Stimulated activated CD8-positive, alpha-beta memory T cell treated with anti-CD3 and anti-CD28 coated beads, Interleukin-4, amount 100 ng/mL, for 48 hours (primary cell): ENCODE data around the gene PIK3R1.

ENCODE experiments used
- DNase-seq: peaks from one replicate; pipeline ENCODE4 v3.0.0-alpha.2; 2020

Gene PIK3R1

DNA sequence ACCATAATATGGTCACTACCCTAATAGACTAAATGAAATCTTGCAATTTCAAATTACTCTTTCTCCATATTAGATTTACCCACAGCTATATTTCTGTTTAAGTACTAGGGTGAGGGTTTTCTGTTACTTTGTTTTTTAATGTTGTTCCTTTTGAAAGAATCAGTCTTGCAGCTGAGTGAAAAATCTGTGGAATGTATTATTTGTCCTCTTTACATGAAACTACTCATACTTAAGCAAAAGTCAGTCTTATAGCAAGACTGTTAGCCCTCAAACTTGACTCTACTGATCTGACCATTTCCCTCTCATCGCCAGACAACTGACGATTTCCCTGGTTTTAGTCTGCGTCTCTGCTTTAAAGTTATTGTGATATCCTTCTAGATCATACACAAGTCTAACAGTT lies 84.0 kb downstream of the PIK3R1 start:
- DNase-seq: no peak

DNA sequence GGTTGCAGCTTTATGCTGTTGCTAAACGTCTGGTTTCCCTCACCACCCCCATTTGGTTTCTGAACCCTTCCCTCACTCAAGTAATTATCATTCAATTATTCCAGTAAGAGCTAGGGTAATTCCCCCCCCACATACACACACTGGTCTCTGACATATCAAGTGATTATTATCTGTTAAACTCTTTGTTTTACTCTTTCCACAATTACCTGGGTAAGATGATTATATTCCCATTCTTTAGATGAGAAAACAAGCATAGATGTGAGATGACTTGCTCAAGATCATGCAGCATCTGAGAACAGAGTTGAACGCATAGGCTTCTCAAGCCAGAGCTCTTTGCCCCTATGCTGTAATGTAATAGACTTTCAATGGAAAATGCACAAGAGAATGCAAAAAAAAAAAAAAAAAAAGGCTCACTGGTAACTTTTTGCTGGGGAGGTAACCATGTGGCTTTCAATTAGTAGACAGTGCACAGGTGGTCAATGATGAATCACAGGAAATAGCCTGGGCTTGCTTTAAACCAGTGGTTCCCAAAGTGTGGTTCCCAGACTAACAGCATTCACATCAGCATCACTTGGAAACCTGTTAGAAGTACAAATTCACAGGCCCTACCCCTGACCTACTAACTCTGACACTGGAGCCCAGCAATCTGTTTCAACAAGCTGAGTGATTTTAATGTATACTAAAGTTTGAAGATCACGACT lies 87.6 kb downstream of the PIK3R1 start:
- DNase-seq: no peak

DNA sequence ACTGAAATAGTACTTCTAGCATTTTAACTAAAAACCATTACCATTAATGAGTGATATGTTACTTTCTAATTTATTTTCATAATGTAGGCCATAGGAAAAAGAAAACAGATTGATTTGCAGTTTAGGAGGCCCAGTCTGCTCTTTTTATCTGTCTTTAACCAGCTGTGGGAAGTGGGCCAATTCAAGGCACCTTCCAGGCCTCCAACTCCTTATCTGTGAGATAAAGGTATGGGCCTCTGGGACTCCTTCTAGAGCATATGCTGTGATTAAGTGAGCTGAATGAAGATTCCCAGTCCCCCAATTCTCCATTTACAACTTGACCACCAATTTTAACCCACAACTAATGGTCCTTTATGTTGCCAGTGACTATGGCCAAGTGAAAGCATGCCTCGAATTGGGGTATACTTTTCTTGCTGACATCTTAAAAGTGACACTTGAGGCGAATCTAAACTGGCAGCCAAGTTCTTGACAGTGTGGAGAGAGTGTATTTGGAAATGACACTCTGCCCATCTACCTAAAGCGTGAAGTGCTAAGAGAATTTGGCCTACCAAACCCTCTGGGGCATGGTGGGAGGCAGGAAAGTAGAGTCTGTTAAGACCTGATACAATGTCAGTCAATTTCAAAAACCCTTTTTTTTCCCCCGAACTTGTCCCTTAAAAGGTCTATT lies 88.3 kb downstream of the PIK3R1 start:
- no peak for DNase-seq

DNA sequence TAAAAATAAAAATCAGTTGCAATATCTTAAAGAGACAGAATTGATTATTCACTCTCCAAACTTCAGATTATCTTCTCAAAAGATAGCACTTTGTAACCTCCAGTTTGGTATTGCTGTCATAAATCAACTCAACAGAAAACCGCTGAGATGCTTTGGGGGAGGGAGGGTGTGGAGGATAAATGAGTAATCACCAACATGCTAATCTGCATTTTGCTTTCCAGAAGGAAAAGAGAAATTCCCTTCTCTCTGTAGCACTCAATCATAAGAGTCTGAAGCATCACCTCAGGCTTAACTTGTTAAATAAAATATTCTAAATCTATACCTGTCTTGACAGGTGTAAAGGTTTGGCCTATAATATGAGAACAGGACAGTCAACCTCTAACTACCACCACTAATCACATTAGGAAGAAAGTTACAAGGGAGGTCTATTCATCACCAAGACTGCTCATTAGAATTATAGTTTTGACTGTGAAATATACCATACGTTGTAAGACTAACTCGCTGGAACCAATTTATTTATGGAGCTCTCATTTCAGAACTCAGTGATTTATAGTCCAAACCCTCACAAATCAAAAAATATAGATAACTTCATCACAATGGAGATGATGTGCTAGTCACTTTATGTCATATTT lies 89.0 kb downstream of the PIK3R1 start:
- no peak for DNase-seq

DNA sequence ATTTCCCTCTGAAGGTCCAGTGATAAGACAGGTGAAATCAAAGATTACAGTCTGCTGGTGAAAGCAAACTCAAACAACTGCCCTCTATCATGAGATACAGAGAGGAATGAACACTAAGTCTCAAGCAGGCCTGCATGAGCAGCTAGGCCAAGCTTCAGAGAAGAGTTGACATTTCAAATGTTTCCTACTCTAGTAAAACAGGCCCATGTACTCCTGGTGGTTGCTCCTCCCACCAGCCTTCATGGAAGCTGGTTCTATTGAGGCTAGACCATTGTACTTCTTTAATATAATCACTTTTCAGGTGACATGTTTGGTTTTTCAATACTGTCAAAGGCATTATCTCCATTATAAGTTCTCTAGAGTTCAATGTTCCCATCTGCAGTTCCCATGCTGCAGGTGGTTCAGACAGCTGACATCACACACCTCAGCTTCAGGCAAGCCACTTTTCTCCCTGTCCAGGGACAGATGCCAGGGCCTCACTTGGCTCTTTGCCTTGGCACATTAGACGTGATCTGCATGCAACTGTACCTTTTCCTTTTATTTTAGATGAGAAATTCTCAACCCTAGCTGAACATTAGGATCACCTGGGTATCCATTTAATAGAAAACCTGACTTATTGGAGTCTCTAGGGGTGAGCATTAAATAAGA lies 89.8 kb downstream of the PIK3R1 start:
- DNase-seq: no peak

DNA sequence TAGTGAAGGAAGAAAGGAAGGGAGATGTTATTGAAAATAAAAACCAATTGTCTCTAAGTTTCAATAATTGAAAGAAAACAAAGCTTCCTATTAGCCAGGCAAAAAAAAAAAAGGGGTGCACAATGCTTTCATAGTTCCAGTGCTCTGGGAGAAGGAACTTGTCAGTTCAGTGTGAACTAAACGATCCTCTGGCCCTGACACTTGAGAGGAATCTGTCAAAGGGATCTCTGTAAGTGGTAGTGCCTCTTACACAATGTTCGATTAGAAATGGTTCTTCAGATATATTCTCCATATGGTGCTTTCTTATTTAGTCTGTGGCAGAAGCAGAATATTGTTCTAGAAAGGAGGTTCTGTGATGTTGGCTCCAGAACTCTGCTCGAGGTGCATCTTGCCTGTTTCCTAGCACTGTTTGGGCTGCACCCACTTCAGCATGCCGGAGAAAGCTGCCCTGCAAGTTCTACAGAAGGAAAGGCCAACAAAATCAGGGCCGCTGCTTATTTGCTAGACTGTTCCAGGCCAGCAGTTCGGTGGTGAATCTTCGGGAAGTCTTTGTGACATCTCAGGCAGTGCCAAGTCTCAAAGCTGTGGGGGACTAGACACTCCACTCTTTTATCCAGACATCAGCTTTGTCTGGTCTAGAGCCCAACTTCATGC lies 90.9 kb downstream of the PIK3R1 start:
- DNase-seq: no peak

DNA sequence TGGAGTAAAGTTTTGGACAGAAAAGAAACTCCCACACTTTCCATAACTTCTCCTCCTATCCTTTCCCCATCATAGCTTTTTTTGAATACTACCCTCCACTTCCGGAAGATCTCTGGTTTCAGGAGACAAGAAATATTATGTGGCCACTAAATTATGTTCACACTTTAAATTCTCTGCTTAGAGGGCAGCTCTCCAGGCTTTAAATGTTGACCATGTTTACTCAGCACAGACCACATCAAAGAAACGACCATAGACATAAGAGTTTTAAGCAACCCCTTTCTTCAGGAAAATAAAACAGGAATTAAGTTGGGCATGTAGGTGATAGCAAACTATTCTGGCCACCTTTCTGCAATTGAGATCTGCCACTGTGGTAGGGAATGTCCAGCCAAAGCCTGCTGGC lies 97.8 kb downstream of the PIK3R1 start:
- DNase-seq: no peak

DNA sequence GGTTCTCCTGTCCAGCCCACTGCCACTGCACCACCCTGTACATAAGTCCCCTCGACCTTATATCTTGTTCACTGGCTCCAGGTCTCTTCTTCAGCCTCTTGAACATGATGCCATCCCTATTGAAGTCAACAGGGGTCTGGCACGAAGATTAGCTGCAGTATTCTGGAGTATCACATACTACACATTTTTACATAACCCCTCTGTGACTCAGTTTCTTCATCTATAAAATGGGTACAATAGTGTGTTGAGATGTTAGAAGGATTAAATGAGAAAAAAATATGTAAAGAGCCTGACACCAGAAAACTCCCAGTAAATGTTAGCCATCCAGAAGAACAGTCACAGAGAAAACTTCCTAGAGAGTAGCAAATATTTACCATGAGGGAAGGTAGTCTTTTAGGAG lies 98.9 kb downstream of the PIK3R1 start:
- DNase-seq: no peak

DNA sequence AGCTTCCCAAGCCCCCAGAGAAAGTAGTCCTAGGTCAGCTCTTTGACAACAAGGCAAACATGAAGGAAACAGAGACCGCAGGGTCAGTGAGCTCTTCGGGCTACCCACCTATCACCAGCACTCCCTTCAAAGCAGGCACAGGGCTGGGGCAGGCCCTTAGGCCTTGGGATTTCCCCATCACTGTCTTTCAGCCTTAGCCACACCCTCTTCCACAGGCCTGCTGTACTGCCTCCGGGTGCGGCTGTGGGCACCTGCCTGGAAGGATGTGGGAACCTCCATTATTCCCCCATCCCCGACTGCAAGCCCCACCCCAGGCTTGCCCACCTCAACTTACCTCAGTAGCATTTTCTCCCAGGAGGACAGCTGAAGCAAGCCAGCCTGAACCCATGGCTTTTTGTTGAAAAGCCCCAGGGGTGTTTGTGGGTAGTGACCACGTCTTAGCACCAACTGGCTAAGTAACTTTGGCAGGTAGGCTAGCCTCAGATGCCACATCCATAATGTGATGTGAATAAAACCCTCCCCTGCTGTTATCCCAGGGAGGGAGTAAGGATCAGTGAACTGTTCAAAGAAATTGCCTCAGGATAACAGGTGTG lies 100.2 kb downstream of the PIK3R1 start:
- peak; percentile 44 for DNase-seq

DNA sequence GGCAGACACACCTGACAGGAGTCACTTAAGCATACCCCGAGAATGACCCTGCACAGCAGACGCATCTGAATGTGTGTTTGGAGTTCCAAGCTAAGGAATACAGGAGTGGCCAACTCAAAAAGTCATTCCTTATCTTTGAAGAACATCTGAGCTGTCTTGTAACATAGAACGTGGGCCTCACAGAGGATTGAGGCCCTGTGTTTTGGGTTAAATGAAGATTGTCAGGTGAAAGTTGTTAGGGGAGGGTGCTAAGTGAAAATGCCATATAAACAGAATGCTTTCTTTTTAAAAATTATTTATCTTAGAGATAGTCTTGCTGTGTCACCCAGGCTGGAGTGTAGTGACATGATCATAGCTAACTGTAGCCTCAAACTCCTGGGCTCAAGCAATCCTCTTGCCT lies 100.9 kb downstream of the PIK3R1 start:
- no peak for DNase-seq

DNA sequence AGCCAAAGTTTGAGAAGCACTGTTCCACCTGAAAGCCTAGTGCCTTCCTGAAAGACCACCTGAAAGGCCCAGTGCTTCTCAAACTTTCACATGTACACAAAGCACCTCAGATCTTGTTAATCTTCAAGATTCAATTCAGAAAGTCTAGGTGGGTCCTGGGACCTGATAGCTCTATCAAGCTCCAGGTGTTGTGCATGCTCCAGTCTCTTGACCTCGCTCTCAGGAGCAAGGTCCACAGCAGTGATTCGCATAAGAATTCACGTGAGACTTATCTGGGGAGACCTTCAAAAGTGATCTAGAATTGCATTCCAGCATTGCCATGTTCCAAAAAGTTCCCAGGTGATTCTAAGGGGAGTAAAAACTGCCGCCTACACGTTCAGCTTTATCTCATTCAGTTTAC lies 102.1 kb downstream of the PIK3R1 start:
- no peak for DNase-seq

DNA sequence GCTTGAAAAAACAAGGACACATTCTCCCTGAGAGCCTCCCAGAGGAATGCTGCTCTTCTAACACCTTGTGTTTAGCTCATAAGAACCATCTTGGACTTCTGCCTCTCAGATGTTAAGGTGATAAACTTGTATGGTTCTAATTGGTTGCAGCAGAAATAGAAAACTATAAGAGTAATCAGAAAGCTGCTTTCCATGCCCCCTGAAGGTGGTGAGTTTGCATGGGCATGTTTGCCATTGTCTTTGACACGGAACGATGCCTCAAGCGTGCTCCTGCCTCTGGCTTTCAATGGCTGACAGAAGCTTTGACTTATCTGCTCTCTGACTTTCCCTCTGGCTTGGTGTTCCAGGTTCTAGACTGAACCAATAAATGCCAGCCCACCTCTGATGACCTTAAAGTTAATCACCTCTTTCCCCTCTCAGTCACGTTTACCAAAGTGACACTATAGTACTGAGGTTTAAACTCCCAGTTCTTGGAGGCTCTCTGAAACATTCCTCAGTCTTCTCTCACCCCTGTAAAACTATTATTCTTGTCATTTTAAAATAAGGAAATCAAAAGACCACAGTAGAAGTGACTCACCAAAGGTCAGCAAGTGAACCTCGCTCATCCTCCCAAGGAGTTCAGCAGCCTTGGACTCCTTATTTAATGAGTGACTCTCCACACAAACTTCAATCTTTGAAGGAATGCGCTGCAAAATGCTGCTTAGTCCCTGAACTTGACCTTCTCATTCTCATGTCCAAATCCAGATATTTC lies 103.6 kb downstream of the PIK3R1 start:
- DNase-seq: no peak

DNA sequence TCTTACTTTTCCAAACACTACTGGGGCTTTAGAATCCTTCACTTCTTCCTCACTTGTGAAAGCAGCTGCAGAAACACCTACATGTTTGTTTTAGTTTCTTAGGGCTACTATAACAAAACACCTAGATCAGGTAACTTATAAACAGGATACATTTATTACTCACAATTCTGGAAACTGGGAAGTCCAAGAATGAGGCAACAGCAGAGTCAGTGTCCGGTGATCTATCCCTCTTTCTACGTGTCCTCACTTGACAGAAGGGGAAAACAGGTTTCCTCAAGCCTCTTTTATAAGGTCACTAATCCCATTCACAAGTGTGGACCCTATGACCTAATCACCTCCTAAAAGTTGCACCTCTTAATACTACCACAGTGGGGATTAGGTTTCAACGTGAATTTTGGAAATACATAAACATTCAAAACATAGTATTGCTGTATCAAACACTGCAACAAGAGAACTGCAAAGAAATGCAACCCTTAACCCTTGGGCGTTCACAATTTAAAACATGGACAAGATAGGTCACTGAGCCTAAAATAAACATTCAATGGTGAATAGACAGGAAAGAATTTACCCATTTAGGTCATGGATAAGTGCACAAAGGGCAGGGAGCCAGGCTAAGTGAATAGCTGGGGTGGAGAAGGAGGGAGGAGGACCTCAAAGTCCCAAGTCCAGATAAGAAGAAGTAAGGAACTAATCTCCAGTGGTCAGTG lies 104.3 kb downstream of the PIK3R1 start:
- no peak for DNase-seq

DNA sequence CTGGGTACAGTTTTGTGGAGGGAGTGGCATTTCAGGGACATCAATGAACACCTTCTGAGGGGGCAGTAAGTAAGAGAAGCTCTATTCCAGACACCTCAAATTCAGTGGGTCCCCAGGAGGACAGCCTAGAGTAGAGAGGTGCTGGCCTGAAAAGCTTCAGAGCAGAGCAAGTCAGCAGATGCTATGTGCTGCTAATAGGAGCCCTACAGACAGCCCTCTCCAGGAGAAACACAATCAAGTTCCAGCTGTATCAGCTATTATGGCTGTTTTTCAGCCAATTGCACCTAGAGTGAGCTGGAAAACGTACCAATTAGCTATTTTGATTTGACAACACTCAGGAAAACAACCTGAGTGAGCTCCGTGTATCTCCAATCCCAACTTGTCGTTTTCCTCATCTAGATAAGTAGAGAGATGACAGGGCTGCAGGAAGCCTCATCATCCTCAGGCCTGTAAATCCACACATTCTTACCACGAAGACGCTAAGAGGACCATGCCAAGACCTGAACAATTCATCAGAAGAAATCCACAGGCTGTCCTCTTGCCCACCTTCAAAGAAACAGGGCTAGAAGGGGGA lies 104.9 kb downstream of the PIK3R1 start:
- no peak for DNase-seq

DNA sequence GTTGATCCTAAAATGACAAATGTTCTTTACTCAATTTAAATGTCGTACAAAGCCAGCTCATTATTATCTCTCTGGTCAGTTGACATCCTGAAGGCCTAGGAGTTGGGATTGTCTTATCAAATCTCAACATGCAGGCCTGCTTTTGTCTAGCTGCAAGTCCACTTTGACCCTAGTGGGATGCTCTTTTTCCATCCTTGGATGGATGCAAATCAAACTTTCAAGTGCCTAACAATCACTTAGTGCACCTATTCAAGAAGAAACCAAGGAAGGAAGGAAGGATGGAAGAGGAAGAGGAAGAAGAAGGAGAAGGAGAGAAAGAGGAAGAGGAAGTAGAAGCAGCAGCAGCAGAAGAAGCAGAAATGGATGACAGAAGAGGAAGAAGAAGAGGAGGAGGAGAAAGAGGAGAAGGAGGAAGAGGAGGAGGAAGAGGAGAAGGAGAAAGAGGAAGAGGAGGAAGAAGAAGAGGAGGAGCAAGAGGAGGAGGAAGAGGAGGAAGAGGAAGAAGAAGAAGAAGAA lies 109.6 kb downstream of the PIK3R1 start:
- DNase-seq: no peak

DNA sequence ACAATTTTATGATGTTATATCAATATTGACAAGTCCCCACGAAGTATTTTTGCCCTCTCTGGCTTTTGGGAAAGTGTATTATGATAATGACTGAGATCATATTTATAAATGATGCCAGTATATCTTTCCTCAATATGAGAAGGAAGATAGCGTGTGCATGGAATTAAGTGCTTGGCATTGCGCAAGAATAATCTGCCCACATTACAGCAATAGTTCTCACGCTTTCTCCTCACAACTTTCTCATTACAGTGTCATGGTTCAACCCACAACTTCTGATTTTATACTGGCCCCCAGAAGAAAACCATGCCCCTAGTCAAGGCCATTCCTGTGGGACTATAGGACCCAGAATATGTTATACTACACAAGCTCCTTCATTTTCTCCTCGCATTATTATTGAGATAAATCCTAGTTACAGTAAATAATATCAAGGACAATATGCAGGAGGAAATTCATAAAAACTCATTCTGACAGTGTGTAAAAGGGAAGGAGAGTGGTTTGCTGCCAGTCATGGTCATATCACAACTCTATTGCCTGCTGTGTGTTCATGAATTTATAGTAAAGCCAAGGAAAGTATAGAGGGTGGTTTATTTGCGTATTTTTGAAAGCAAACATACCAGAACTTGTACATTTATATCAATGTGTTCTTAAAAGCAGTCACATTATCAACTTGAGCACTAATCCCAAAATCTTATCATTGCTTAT lies 114.1 kb downstream of the PIK3R1 start:
- DNase-seq: no peak

DNA sequence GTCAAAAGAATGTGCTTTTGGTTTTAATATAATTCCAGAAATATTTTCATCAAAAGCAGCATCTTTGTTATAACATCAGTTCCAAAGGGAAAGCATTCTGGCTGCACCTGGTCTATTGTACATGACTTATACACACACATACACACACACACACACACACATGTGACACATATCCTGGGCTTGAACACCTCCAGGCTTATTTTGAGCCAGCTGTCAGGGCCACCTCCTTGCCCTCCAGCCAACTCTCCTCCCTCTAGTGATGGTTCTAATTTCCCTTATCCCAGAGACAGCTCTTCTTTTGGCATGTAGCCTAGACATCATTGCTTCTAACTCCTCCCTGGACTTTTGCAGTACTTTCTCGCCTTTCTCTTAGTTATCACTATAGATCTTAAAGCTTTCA lies 115.0 kb downstream of the PIK3R1 start:
- no peak for DNase-seq

DNA sequence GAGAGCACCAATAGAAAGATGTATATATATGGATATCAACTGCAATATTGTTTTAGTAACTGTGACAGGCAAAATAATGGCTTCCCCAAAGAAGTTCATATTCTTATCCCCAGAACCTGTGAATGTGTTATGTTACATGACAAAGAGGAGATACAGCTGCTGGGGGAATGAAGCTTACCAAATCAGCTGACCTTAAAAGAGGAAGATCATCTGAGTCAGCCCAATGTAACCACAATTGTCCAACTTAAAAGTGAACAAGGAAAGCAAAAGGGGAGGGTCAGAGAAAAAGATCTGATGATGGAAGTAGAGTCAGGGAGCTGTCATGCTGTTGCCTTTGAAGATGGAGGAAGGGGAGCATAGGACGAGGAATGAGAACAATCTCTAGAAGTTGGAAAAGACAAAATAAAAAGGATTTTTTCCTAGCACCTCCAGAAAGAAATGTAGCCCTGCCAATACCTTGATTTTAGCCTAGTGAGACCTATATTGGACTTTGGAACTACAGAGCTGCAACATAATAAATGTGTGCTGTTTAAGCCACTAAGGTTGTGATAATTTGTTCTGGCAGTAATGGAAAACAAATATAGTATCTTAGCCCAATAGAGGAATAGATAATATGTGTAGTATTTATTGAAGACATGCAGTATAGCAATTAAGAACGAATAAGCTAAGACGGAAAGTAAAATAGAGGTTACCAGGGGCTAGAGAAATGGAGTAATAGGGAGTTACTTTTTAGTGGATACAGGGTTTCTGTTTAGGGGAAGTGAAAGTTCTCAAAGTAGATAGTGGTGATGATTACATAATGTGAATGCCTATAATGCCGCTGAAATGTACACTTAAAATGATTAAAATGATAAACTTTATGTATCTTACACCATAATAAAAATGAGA lies 115.9 kb downstream of the PIK3R1 start:
- DNase-seq: no peak

DNA sequence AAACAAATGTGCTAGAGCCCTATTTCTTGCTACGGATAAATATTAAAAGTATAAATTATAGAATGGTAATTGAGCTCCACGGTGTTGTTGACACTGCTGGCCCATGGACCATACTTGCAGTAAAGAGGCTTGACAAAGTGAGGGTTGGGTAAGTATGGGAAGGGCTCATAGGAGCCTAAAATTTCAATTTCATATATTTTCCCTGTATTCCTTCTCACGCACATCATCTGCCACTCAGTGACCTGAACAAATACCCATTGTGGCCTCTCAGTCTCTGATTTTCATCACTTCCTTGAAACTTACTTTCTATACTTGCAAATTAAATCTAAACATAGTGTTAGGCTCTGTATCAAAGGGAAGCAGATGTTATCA lies 116.5 kb downstream of the PIK3R1 start:
- no peak for DNase-seq
